Measurements from ENCODE around the gene MRPL54.
"Not testable (repeated sequence)": the region's sequence is repeated elsewhere in the genome, so short reads cannot be mapped to it uniquely, and the experiment has no call there.

The MRPL54 gene

GRCh38 chr19:3809881-3810707 is 47.6 kb downstream of the MRPL54 start:
- no peak for DNase-seq (ENCODE audit: low read depth, low spot score)

GRCh38 chr19:3810708-3811355 is 48.4 kb downstream of the MRPL54 start:
- no peak for DNase-seq (ENCODE audit: low read depth, low spot score)

DNA sequence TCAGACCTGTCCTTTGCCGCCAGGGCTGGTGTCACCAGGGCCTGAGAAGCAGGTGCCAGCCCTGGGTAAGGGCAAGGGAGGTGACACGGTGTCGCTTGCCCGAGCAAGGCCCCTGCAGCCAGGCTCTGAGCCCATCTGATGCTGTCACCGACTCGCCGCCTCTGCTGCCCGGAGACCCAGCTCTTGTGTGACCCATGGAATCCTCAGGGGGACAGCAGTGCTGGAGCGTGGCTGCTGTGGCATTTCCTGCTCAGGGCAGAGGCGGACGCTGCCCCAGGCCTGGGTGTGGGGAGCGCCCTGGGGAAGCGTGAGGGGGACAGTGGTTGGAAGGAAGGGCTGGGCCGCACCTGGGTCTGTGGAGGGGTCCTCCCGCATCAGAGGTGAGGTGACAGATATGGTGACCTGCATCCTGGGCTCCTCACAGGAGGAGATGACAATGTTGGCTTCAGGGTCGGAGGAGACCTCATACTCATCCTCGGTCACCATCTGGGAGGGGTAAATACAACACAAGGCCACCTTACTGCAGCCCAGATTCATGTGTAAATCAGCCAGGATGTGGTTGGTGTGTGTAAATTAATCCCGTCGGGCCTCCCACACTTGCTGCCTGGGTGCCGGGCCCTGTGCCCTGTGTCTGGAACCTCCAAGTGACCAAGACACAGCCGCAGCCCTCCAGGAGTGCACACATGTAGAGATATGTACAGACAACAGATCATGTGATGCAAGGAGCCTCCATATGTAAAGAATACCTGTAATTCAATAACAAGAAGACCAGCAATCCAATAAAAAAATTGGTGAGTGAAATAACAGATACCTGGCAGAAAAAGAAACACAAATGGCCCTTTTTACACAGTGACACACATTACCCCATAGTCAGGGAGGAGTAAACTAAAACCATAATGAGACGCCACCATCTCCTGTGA is 51.3 kb downstream of the MRPL54 start:
- DNase-seq (ENCODE audit: low read depth, low spot score): no peak

DNA sequence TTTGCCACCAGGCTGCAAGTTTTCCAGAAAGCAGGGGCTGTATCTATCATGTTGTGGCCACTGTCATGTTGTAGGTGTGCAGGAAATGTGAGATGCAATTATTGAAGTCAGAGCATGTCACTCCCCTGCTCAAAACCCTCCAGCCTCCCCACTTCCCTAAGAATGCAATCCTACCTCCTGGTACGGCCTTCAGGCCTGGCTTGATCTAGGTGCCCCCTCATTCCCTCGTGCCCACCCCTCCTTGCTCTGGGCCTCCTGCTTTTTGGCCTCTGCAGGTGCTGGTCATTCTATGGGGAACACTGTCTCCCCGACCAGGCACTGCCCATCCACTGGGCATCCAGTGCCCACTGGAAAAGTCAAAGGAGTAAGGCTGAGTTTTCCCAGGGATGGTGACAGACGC is 52.2 kb downstream of the MRPL54 start:
- no peak for DNase-seq (ENCODE audit: low read depth, low spot score)

GRCh38 chr19:3816148-3816547 is 53.7 kb downstream of the MRPL54 start:
- DNase-seq (ENCODE audit: low read depth, low spot score): not testable (repeated sequence)

GRCh38 chr19:3816566-3817218 is 54.2 kb downstream of the MRPL54 start:
- DNase-seq (ENCODE audit: low read depth, low spot score): no peak
